Adrenal gland (tissue), 5 donors: ENCODE measurements around the gene VASP.

Experiments used
- CTCF ChIP-seq, 6 experiments: fragments of 450-650 bp in 4 of 6; fragments of 200-600 bp in 2 of 6; sonication (generic) in 1 of 6; IDR thresholded peaks; 1 replicate in 5 of 6; 2 replicates in 1 of 6; pipeline versions ENCODE4 v1.5.1 to v1.8.0; 2016 to 2021; ENCODE audit warnings: antibody characterized with exemption in 6 of 6, mild to moderate bottlenecking in 2 of 6, moderate library complexity in 1 of 6
- POLR2A ChIP-seq, 2 donors: fragments of 450-650 bp; IDR thresholded peaks; one replicate each; pipeline ENCODE4 v1.6.1; 2017; ENCODE audit warnings: antibody characterized with exemption in 2 of 2, mild to moderate bottlenecking in 2 of 2, moderate library complexity in 1 of 2
- donor health status: DM: no; HTN: no; CAD: no.

GRCh38 chr19:45500918-45501729, 6.2 kb upstream of the VASP start:
- TF ChIP-seq POLR2A (IDR thresholded peaks at IDR 0.05) (no peak), CTCF (IDR thresholded peaks at IDR 0.05) (no peak)
